ENCODE results near the gene TULP3.
A peak's percentile ranks its signal among the peaks of the same experiment; 100 is the strongest.

TULP3 gene

DNA sequence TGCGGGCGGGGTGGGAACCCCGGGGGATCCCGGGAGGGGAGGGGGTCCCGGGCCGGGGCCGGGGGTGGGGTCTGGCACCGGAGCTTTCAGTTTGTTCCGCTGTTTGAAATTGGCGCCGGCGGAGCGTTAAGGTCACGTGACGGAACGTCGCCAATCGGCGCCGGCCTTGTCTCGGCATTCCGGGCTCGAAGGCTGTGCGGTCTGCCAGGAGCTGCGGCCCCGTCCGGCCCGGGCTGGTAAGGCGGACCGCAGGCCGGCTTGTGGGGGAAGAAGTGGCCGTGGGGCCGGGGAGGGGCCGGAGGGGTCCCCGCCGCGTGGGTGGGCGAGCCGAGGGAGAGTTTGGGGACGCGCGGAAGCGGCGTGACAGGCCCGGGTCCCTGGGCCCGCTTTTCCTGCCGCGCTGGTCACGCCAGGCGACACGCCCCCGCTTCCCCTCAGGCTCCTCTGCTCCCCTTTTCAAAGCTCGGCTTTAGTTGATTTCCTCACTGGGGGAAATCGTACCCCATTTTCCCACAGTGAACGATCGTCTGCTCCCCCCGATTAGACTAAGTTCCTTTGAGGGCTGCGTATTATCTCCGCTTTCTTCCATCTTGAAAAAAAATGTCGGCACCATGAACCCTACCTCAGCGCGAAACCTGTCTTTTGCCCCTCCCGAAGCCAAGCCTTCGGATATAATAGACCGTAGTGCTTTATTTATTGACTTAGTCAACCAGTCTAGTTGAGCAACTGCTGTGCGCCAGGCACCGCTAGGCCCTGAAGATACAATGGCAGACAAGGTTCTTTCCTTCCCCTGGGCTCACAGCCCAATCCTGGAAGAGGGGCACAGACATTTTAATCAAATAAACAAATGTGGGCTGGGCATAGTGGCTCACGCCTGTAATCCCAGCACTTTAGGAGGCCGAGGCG is 13.4 kb upstream of the TULP3 start, which contains the start of the genes FOXM1 and RHNO1:
Gene FOXM1, minus strand, starts transcription at position 128 of the 906 bp plus-strand sequence. CDS start 2,696 bp downstream, outside the sequence.
Gene RHNO1, plus strand, starts transcription at position 177 of the 906 bp plus-strand sequence. CDS start 8,144 bp downstream, outside the sequence.
- peak; percentile 98 for DNase-seq (ENCODE audit: low spot score)

DNA sequence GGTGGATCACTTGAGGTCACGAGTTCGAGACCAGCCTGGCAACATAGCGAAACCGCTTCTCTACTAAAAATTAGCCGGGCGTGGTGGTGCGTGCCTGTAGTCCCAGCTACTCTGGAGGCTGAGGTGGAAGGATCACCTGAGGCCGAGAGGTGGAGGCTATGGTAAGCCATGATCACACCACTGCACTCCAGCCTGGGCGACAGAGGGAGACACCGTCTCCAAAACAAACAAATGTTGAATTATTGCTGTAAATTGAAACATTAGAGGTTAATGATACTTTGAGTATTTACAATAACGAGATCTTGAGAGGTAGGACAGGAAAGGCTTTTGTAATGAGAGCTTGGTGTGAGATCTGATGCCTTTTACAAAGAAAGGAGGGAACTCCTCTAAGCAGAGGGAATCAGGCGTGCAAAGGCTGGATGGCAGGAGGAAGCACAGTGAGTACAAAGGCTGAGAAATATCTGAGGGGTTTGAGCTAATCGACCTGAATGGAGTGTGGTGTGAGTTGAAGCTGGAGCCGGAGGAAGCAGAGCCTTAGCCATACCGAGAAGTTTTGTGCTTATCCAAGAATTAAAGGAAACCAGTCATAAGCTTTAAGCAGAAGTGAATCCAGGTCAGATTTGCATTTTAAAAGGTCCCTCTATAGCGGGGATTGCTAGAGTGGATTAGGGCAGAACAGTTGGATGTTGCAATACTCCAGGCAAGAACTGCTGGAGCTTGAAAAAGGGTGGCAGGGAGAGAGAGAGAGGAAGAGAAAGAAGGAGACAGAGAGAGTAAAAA is 12.5 kb upstream of the TULP3 start:
- DNase-seq (ENCODE audit: low spot score), result no peak

DNA sequence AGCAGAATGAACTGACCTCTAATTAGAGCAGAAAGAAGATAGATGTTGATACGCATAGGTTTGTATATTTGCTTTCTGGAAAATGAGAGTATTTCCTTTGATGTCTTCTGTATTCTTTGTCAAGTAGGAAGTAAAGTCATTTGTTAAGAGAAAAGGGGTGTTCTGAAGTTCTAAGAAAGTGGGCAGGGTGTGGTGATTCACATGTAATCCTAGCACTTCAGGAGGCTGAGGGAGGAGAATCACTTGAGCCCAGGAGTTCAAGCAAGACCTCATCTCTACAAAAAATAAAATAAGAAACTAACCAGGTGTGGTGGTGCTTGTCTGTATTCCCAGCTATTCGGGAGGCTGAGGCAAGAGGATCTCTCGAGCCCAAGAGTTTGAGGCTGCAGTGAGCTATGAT is 10.8 kb upstream of the TULP3 start:
- no peak for DNase-seq (ENCODE audit: low spot score)

DNA sequence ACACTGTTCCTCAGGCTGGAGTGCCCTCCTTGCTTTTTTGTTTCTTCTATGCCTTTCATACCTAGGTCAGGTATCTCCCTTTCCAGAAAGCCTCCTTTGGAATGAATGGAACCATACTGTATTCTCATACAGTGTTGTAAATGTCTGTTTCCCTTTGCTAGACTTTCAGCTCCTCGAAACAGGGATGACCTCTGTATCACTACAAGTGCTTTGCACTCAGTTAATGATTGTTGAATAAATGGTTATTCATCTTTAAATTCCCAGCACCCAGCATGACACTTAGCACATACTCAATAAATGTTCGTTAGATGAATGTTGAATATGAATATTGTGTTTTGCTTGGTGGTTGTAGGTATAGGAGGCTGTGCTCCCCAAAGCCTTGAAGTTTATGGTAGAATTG is 5.9 kb upstream of the TULP3 start:
- DNase-seq (ENCODE audit: low spot score), result no peak

DNA sequence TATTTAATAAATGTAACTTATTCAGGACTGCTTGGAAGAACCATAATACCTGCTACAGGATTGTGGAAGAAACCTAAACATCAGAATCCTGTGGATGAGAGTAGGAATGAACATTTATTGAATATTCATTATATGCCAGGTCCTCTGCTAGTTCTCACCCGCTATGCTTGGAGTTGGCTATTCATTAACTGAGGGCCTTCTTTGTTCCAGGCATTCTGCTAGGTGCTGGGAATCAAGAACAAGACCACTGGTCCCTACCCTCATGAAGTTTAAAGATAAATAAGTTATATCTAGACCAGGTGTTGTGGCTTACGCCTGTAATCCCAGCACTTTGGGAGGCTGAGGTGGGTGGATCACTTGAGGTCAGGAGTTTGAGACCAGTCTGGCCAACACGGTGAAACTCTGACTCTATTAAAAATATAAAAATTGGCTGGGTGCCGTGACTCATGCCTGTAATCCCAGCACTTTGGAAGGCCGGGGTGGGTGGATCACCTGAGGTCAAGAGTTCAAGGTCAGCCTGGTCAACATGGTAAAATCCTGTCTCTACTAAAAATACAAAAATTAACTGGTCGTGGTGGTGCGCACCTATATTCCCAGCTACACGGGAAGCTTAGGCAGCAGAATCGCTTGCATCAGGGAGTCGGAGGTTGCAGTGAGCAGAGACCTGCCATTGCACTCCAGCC is 3.8 kb upstream of the TULP3 start:
- DNase-seq (ENCODE audit: low spot score), result no peak

DNA sequence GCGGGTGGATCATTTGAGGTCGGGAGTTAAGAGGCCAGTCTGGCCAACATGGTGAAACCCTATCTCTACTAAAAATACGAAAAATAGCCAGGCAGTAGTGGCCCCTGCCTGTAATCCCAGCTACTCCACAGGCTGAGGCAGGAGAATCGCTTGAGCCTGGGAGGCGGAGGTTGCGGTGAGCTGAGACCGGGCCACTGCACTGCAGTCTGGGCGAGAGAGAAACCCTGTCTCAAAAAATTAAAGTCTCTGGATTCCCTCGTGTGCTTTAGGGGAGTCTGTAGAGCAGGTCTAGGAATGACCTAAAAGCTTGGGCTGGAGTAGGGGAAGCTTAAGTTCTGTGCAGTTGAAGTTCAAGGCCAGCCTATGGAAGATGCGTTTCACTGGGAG is 697 bp upstream of the TULP3 start:
- no peak for DNase-seq (ENCODE audit: low spot score)

DNA sequence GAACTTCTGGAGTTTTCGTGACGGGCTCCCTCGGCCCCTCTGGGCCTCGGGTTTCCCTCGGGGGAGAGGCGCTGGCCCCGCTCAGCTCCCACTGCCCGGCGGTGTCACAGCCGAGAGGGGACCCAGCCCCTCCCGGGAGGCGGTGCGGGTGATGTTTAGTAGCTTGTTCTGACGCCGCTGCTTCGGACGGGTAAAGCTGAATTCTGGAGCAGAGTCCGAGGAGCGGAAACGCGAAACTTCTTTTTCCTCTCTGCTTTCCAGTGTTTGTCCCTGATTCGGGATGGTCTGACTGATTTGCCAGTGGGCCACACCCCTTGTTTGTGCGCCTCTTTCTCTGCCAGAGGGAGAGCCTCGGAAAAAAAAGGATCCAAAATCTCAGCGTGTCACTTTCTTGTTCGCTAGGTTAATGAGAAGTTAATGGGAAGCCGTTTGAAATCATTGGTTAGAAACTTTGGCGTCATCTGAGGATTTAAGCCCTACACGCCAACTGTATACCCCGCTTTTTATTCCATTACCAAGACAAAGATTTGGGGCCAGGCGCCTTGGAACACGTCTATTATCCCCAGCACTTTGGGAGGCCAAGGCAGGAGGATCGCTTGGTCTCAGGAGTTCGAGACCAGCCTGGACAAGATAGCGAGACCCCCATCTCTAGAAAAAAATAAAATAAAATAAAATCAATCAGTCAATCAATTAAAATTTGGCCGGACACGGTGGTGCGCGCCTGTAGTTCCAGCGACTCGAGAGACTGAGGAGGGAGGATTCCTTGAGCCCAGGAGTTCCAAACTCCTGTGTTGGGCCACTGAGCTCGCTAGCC is 756 bp downstream of the TULP3 start:
- DNase-seq (ENCODE audit: low spot score), result peak; percentile 60

DNA sequence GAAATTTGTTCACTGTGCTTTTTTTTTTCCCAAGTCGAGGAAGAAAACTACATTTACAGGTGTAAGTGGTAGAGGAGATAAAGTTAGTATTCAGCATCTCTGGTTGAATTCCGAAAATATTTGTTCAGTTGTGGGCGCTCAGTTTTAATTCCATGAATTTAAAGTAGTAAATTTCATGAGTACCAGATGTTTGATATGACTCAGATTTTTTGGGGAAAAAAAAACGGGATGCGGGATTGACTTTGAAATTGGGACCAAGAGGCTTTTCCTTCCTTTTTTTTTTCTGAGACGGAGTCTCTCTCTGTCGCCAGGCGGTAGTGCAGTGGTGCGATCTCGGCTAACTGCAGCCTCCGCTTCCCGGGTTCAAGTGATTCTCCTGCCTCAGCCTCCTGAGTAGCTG is 1.6 kb downstream of the TULP3 start:
- no peak for DNase-seq (ENCODE audit: low spot score)

DNA sequence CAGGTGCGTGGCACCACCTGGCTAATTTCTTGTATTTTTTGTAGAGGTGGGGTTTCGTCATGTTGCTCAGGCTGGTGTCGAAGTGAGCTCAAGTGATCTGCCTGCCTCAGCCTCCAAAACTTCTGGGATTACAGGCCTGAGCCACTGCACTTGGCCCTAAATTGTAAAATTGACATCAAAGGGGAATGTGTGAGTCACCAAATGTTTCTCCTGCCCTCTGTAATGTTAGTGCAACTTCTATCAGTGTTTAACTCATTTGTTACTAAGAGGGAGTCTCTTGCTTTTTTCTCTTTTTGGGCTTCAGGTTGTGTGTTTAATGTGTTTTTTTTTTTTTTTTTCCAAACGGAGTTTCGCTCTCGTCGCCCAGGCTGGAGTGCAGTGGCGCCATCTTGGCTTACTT is 2.3 kb downstream of the TULP3 start:
- no peak for DNase-seq (ENCODE audit: low spot score)

DNA sequence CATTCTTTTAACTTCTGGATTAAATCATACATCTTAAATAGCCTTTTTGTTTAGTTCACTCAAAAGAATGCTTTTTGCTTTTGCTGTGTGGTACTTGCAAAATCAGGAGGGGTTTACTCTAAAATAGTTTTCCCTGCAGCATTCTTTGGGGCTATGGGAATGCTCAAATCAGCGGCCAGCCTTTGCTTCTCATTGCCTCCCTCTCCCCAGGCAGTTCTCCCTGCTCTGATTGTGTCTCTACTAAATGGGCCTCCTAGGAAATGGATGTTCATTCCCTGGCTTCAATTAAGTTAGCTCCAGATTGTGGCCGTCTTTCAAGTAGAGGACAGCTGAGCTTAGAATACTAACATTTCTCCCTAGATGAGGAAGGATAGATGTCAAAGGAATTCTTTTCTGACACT is 4.4 kb downstream of the TULP3 start:
- no peak for DNase-seq (ENCODE audit: low spot score)

DNA sequence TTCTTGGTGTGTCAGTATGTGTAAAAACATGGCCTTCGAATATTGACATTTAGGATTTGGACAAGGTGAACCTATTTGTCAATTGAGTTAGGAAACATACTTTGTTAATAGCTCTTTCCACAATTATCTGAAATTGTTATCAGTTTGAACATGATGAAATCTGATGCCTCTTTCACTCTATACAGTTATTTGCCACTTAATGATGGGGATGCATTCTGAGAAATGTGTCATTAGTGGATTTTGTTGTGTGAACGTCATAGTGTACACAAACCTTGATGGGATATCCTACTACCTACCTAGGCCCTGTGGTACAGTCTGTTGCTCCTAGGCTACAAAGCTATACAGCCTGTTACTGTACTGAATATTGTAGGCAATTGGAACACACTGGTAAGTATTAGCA is 4.8 kb downstream of the TULP3 start:
- no peak for DNase-seq (ENCODE audit: low spot score)

DNA sequence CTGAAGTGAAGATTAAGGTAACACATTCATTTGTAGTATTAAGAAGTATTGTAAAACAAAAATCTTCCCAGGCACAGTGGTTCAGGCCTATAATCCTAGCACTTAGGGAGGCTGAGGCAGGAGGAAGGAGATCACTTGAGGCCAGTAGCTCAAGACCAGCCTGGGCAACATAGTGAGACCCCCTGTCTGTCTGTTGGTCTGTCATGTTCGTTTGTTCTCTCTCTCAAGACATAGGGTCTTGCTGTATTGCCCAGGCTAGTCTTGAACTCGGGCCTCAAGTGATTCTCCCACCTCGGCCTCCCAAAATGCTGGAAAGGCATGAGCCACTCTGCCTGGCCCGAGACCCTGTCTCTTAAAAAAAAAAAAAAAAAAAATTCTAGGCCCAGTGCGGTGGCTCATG is 6.7 kb downstream of the TULP3 start:
- DNase-seq (ENCODE audit: low spot score), result no peak

DNA sequence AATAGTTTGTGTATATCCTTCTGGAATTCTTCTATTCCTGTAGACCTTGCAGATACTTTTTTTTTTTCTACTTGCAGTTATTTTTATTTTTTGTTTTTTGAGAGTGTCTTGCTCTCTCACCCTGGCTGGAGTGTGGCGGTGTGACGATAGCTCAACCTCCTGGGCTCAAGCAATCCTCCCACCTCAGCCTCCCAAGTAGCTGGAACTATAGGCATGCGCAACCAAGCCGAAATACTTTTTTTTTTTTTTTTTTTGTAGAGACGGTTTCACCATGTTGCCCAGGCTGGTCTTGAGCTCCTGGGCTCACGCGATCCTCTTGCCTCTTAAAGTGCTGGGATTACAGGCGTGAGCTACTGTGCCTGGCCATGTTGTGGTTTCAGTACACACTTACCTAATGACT is 10.0 kb downstream of the TULP3 start:
- DNase-seq (ENCODE audit: low spot score), result no peak

DNA sequence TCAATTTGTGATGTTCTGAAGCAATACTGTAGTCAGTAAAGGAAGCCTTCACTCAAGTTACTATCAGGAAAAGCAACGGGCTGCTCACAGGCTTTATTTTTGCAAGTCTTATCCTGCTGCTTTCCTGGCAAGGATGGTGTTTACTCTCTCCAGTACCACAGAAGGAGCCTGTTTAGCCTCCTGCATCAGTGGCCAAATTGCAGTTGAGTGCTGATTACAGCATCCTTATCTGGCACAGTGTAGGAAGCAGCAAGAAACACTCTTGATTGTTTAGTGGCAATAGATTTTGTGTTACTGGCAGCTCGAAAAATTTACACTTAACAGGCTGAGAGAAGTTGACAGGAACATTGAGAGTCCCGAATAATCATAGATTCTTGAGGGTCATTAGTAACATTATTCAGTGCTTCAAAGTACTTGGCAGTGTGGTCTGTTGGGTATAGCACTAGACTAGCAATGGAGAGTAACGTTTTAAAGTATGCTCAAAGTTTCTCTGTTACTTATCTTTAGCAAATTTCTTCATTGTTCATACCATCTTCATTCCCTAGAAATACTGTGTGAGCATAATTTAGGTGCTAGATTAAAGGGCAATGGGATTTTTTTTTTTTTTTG is 11.7 kb downstream of the TULP3 start:
- DNase-seq (ENCODE audit: low spot score), result no peak

DNA sequence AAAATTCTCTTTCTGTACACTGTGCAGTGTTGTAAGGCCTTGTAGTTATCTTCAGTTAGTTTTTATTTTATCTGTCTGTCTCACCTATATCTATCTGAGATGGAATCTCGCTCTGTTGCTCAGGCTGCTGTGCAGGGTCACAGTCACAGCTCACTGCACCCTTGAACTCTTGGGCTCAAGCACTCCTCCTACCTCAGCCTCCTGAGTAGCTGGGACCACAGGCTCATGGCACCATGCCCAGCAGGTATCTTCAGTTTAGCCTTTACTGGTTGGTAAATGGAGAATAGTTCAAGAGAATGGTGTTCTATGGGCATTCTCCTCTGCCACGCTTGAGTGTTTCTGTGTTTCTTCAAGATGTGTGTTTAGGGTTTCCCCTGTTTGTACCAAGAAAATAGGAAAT is 13.6 kb downstream of the TULP3 start:
- no peak for DNase-seq (ENCODE audit: low spot score)

DNA sequence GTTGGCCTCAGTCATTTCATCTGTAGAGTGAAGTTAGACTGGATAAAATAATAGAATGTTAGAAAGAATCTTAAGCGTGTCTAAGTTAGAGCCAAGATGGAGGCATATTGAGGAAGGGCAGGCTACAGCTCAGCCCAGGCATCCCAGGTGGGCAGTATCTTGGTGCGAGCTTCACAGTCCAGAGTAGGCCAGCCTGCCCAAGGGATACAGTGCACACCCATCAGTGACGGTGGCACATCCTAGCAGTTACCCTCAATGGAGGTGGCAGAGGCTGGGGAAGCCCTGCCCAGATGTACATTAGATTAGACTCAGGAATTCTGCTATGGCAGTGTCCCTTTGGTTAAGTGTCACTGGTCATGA is 21.5 kb downstream of the TULP3 start:
- no peak for DNase-seq (ENCODE audit: low spot score)

DNA sequence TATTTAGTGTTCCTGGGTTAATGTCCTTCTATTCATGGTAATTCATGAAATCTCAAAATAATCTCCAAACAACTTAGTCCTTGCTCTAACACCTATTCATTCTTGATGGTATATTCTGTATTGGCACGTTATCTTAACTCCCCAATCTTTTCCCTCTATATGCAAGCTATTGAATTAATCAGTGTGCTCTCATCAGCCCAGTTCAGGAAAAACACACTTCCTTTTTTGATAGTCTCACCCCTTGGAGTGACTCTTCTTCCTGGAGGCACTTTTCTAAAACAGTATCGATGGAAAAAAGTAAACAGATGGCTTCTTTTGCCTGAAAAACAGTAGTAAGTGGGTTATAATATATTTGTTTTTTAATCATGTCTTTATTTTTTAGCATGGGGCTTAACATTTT is 28.6 kb downstream of the TULP3 start:
- no peak for DNase-seq (ENCODE audit: low spot score)

DNA sequence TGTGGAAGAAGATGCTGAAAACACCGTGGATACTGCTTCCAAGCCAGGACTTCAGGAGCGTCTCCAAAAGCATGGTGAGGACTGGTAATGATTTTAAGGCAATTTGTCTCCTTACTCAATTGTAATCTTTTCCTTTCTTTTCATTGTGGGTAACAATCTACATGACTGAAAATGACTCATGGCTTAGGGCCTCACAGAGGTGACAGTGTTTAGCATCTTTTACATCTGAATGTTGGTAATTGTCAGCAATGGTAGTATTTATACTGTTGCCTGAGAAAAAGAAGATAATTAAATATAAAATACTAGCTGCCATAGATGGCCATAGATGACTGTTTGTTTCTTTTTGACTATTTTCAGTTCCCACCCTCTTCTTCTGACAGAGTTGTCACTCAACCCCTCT is 31.6 kb downstream of the TULP3 start:
- no peak for DNase-seq (ENCODE audit: low spot score)

DNA sequence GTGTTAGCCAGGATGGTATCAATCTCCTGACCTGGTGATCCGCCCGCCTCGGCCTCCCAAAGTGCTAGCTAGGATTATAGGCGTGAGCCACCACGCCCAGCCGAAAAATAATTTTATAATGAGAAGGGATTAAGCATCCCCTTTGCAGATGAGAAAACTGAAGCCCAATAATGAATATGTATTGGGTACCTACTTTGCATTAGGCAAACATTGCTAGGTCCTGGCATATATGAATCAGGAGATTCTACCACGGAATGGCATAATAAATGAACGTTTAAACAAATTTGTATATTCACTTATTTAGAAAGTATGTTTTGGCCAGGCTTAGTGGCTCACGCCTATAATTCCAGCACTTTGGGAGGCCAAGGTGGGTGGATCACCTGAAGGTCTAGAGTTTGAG is 32.4 kb downstream of the TULP3 start:
- DNase-seq (ENCODE audit: low spot score), result no peak

DNA sequence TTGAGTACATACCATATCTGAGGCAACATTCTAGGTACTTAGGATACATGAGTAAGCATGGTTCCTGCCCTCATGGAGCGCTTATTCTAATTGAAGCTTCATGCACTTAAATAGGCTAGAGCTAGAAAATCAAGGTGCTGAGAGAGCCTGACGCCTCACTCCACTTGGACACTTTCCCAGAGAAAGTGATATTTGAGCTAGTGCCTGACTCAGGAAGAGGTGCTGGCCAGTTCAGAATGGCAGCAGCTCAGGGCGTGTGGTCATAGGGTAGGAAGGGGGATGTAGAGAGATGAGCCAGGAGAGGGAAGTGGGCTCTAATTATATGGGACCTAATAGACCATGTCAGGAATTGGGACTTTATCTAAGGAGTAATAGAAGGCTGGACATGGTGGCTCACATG is 33.3 kb downstream of the TULP3 start:
- no peak for DNase-seq (ENCODE audit: low spot score)

DNA sequence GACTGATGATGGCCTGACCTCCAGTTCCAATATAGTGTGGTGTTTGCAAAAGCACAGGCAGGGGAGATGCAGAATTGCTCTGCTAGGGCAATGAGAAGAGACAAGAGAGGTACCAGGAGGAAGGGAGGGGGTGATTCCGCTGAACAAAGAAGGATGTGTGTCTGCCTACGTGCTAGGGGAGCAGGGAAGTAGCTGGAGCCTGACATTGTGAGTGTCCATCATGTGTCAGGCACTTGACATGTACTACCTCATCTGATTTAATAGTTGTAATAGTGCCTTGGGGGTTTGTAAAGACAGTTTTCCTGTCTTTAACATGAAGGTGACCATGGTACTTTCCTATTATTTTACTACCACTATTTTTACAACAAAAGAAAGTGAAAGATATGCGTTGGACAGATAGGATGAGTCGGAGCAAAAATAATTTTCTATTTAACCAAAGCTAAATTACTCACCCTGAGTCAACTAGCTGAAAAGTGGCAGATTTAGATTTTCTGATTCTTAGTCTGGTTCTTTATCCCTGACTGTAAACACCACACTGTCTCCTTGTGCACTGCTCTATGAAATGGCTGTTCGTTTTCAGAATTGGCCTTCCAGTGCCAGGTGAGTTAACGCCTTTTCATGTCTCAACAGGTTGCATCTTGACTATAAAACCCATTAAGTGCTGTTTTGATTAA is 34.8 kb downstream of the TULP3 start:
- DNase-seq (ENCODE audit: low spot score), result no peak

Measured in iPS-NIHi11 (cell line).